Mucosa of stomach (tissue), 1 donor: ENCODE measurements around the gene CDH2.

Source experiments
- H3K27me3 ChIP-seq: one replicate; pipeline ENCODE4 v1.7.0; 2013; ENCODE audit warnings: mild to moderate bottlenecking, low read length; ENCODE audit not compliant: control insufficient read depth, insufficient read depth
- H3K36me3 ChIP-seq: one replicate; pipeline ENCODE4 v1.7.0; 2013; ENCODE audit warnings: low read length; ENCODE audit not compliant: control insufficient read depth, insufficient read depth
- H3K4me1 ChIP-seq: one replicate; pipeline ENCODE4 v1.7.0; 2013; ENCODE audit warnings: mild to moderate bottlenecking, low read length; ENCODE audit not compliant: control insufficient read depth, insufficient read depth
- H3K4me3 ChIP-seq: one replicate; pipeline ENCODE4 v1.7.0; 2013; ENCODE audit warnings: low read length
- H3K9ac ChIP-seq: one replicate; pipeline ENCODE4 v1.7.0; 2013; ENCODE audit warnings: mild to moderate bottlenecking, low read length, moderate library complexity
- H3K9me3 ChIP-seq: one replicate; pipeline ENCODE4 v1.7.0; 2013; ENCODE audit warnings: mild to moderate bottlenecking, low read length, moderate library complexity; ENCODE audit not compliant: control insufficient read depth
- donor health status: Pancreatic carcinoma.

CDH2 gene

DNA sequence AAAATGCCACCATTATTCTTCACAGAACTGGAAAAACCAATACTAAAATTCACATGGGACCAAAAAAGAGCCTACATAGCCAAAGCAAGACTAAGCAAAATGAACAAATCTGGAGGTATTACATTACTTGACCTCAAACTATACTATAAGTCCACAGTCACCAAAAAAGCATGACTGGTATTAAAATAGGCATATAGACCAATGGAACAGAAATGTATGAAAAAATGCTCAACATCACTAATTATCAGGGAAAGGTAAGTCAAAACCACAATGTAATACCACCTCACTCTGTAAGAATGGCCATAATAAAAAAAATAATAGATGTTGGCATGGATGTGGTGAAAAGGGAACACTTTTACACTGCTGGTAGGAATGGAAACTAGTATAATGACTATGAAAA lies 158.6 kb downstream of the CDH2 start:
- no peaks in the 10 kb centered on the region for H3K9me3 ChIP-seq
- H3K9ac ChIP-seq: no peak overlapping the region
- H3K4me1 ChIP-seq: no peaks in the 10 kb centered on the region
- H3K27me3 ChIP-seq: no peaks in the 10 kb centered on the region
- H3K4me3 ChIP-seq: no peak overlapping the region
- H3K36me3 ChIP-seq: no peaks in the 10 kb centered on the region

DNA sequence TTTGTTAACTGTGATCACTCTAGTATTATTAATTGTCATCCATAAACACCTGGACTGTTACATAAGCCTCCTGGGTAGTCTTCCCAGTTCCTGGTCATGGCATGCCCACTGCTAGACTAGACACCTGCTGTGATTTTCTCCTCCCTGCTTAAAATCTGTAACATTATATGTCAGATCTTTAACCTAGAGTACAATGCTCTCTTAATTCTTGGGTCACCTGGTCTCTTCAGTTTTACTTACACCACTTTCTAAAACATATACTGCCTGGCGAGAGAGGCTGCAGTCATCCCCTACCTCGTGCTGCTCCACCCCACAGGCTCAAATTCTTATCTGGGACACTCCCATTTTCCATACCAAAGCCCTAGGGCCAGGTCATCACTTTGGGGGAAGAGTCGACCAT lies 161.3 kb downstream of the CDH2 start:
- no peaks in the 10 kb centered on the region for H3K4me1 ChIP-seq
- H3K4me3 ChIP-seq: no peak overlapping the region
- H3K36me3 ChIP-seq: no peaks in the 10 kb centered on the region
- H3K9me3 ChIP-seq: no peaks in the 10 kb centered on the region
- no peak overlapping the region for H3K9ac ChIP-seq
- no peaks in the 10 kb centered on the region for H3K27me3 ChIP-seq

DNA sequence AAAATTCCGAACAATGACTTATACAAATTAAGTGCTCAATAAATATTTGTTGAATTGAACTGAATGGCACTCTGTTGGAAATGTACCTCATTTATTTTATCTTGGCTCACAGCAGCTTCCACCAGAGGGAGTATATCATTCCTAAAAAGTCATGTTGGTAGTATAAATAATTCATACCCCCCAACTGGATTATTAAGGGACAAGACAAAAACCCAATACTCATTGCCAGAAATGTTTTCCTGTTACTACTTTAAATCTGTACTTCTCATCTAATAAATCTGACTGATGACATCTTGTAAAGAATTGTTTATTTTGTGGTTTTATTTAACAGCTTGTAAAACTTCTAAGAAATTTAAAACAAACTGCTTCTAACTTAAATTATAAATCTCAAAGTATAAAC lies 163.9 kb downstream of the CDH2 start:
- H3K4me3 ChIP-seq: no peak overlapping the region
- H3K27me3 ChIP-seq: no peaks in the 10 kb centered on the region
- H3K4me1 ChIP-seq: no peaks in the 10 kb centered on the region
- no peaks in the 10 kb centered on the region for H3K36me3 ChIP-seq
- no peaks in the 10 kb centered on the region for H3K9me3 ChIP-seq
- H3K9ac ChIP-seq: no peak overlapping the region

DNA sequence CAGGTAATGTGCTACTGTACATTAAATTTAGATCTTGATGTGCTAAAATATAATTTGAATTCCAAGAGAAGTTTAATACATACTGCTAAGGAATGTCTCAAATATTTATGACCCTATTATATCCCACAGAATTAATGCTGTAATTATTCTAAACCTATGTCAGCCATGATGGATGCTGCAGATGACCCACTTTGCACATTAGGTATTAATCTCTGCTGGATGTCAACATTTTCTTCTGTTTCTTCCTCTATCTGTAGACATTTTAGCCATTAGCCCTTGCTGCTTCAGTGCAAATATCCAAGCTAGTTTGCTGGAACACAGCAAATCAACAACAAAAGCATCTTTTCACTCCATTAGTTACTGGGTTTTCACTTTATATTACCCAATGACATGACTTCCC lies 164.6 kb downstream of the CDH2 start:
- Histone ChIP-seq H3K4me3 (no peak overlapping the region), H3K36me3 (no peaks in the 10 kb centered on the region), H3K9me3 (no peaks in the 10 kb centered on the region), H3K27me3 (no peaks in the 10 kb centered on the region), H3K9ac (no peak overlapping the region), H3K4me1 (no peaks in the 10 kb centered on the region)

DNA sequence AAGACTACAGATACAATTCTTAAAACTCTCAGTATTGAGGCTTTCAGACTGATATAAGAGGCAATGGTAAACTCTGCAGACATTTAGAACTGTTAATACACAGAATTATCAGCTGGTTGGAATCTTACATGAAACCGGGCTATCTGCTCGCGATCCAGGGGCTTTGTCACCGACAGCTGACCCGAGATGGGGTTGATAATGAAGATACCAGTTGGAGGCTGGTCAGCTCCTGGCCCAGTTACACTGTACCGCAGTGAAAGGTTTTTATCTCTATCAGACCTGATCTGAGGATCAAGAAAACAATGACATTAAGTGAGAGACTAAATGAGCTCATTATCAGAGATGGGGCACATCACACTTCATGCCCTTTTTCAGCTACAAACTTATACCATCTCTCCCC lies 167.3 kb downstream of the CDH2 start:
- no peak overlapping the region for H3K4me3 ChIP-seq
- no peaks in the 10 kb centered on the region for H3K27me3 ChIP-seq
- no peaks in the 10 kb centered on the region for H3K4me1 ChIP-seq
- H3K36me3 ChIP-seq: no peaks in the 10 kb centered on the region
- no peaks in the 10 kb centered on the region for H3K9me3 ChIP-seq
- no peak overlapping the region for H3K9ac ChIP-seq

DNA sequence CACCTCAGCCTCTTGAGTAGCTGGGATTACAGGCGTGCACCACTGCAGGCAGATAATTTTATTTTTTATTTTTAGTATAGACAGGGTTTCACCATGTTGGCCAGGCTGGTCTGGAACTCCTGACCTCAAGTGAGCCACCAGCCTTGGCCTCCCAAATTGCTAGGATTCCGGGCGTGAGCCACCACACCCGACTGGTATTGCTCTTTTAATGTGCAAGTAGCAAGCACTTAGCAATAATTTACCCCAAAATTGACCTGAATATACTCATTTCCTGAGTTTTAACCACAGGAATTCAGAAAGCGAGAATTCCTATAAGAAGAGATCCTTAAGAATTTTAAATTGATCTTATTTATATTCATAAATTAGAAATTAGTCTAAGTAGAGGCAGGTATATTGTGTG lies 169.1 kb downstream of the CDH2 start:
- Histone ChIP-seq H3K4me3 (no peak overlapping the region), H3K36me3 (no peaks in the 10 kb centered on the region), H3K9me3 (no peaks in the 10 kb centered on the region), H3K4me1 (no peaks in the 10 kb centered on the region), H3K27me3 (no peaks in the 10 kb centered on the region), H3K9ac (no peak overlapping the region)

DNA sequence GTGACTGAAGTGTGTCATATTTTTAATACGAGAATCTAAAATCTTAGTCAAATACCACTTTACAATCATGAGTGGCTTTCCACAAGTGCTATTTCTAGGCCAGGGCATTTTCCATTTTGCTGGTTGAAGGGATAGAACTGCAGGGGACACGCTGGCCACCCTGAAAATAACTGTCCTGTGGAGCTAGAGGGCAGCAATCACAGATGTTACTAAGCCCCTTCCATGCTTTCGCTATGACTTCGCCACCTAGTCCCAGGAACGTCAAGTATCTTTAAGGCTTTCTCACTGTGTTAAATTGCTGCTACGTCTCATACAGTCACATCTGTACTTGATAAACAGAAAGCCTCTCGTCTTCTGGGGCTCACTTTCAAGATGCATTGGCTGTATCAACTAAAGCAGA lies 171.8 kb downstream of the CDH2 start:
- H3K9me3 ChIP-seq: no peaks in the 10 kb centered on the region
- no peak overlapping the region for H3K4me3 ChIP-seq
- H3K4me1 ChIP-seq: no peaks in the 10 kb centered on the region
- H3K36me3 ChIP-seq: no peaks in the 10 kb centered on the region
- H3K9ac ChIP-seq: no peak overlapping the region
- no peaks in the 10 kb centered on the region for H3K27me3 ChIP-seq

DNA sequence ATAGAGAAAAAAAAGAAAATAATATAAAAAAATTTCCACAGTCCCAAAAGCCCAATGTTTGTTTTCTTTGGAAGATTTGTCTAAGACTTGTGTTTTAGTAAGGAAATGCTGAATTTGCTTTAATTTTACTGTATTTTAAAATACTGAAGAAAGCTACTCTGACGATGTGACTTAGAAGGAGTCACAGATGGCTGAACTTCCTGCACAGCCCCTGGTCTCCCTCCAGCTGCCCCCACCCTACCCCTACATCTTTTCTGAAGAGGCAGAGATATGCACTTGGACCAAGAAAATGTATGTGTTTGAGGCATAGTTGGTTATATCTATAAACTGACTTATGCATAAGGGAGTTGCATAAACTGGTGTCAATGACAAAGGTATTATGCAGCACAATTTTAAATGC lies 172.3 kb downstream of the CDH2 start:
- no peak overlapping the region for H3K4me3 ChIP-seq
- no peaks in the 10 kb centered on the region for H3K4me1 ChIP-seq
- no peaks in the 10 kb centered on the region for H3K27me3 ChIP-seq
- no peaks in the 10 kb centered on the region for H3K36me3 ChIP-seq
- no peaks in the 10 kb centered on the region for H3K9me3 ChIP-seq
- no peak overlapping the region for H3K9ac ChIP-seq

DNA sequence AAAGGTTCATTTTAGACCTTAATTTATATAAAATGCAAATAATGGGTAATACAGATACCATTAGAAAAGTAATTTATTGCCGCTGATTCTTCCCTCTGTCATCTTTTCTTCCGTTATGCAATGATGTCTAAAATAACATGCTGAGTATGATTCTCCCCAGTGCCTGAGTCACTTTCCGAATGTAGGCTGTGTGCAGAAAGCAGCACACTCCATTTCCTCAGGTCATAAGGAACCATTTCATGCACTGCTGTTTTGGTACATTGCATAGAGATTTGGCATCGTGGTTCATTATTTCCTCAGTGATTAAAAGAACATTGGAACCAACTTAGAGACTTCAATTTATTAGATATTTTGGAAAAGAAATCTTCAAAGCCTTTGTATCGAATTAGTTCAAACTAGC lies 173.5 kb downstream of the CDH2 start:
- H3K4me3 ChIP-seq: no peak overlapping the region
- H3K27me3 ChIP-seq: no peaks in the 10 kb centered on the region
- no peak overlapping the region for H3K9ac ChIP-seq
- no peaks in the 10 kb centered on the region for H3K4me1 ChIP-seq
- no peaks in the 10 kb centered on the region for H3K36me3 ChIP-seq
- no peaks in the 10 kb centered on the region for H3K9me3 ChIP-seq

DNA sequence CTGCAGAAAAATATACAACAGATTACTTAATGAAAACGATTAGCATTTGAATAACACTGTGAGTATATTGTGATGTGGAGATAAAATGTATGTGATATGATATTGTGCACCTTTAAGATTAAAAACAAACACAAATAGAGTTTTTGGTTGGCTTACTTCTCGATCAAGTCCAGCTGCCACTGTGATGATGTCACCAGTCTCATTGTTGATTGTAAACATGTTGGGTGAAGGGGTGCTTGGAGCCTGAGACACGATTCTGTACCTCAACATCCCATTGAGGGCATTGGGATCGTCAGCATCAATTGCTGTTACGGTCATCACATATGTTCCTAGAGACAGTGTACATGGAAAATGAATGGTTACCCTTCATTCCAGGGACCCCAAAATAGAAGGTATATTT lies 174.1 kb downstream of the CDH2 start:
- Histone ChIP-seq H3K9ac (no peak overlapping the region), H3K9me3 (no peaks in the 10 kb centered on the region), H3K4me3 (no peak overlapping the region), H3K36me3 (no peaks in the 10 kb centered on the region), H3K27me3 (no peaks in the 10 kb centered on the region), H3K4me1 (no peaks in the 10 kb centered on the region)

DNA sequence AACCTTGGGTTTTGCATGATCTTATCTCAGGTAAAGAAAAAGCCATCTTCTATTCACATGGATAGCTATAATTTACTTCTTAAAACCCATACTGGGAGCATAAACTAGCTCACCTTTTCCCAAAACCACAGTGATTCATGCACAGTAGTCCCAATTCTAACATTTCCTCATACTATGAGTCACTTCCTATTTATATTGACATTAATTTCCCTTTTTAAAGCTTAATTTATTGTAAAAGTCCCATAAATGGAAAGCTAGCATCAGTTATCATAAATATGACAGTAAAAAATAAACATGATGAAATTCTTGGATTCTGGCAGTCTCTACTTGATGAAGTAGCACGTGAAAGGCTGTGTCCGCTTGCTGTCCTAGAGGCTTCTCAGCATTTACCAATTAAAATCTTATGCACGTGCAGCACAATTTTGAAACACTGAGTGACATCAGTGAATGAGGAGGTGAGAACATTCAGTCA lies 180.1 kb downstream of the CDH2 start:
- Histone ChIP-seq H3K36me3 (no peaks in the 10 kb centered on the region), H3K9me3 (no peaks in the 10 kb centered on the region), H3K27me3 (no peaks in the 10 kb centered on the region), H3K4me3 (no peak overlapping the region), H3K9ac (no peak overlapping the region), H3K4me1 (no peaks in the 10 kb centered on the region)

DNA sequence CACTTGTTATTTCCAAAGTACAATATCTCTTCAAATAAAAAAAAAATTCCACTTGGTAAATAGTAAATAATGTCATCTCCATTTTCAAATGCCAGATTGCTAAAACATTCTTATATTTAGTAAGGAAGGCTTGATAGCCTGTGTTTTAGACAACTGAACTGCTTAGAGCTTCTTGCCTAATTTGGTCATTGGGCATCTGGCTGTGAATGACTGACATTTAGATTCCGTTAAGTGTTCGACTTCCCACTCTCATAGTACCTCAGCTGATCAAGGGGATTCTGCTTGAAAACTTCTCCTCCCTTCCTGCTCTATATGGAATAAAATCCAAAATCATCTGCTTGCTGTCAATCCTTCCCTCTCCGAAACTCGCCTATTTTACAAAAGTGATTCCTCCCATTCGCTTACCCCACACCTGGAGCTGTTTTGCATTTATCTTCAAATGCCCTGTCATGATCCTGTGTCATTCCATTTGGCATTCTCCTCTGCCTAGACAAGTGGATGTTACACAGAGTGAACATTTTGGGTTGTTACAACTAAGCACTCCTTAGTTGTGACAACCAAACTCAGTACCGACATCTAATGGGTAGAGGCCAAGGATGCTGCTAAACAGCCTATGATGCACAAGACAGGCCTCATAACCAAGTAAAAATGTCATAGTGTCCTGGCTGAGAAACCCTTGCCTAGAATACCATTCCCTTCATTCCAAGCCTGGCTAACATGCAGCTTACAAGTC lies 181.0 kb downstream of the CDH2 start:
- H3K4me1 ChIP-seq: no peaks in the 10 kb centered on the region
- no peaks in the 10 kb centered on the region for H3K9me3 ChIP-seq
- H3K4me3 ChIP-seq: no peak overlapping the region
- no peaks in the 10 kb centered on the region for H3K27me3 ChIP-seq
- H3K9ac ChIP-seq: no peak overlapping the region
- no peaks in the 10 kb centered on the region for H3K36me3 ChIP-seq

DNA sequence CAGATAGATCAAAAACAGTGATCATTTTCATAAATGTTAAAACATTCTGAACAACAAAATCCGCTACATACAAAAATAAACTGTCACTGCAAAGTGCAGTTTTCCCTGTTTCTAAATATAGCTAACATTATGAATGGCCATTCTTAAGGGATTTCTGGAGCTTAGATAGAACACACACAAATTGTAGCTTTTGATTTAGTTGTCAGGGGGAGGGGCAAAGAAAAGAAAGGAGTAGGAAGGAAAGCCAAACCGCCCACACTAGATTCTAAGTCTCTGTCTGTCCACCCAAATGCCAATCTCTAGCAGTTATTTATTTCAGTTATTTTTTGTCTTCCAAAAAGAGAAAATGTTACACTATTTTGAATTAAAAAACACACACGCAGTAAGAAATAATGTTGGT lies 182.4 kb downstream of the CDH2 start:
- Histone ChIP-seq H3K27me3 (no peaks in the 10 kb centered on the region), H3K9me3 (no peaks in the 10 kb centered on the region), H3K9ac (no peak overlapping the region), H3K36me3 (no peaks in the 10 kb centered on the region), H3K4me3 (no peak overlapping the region), H3K4me1 (no peaks in the 10 kb centered on the region)
